ENCODE measurements around the gene CAMKMT.

CAMKMT gene

GRCh38 chr2:44335806-44336538, 25.8 kb upstream of the CAMKMT start:
- DNase-seq (ENCODE audit: low read depth): no peak
- TF ChIP-seq, protein P1, sequence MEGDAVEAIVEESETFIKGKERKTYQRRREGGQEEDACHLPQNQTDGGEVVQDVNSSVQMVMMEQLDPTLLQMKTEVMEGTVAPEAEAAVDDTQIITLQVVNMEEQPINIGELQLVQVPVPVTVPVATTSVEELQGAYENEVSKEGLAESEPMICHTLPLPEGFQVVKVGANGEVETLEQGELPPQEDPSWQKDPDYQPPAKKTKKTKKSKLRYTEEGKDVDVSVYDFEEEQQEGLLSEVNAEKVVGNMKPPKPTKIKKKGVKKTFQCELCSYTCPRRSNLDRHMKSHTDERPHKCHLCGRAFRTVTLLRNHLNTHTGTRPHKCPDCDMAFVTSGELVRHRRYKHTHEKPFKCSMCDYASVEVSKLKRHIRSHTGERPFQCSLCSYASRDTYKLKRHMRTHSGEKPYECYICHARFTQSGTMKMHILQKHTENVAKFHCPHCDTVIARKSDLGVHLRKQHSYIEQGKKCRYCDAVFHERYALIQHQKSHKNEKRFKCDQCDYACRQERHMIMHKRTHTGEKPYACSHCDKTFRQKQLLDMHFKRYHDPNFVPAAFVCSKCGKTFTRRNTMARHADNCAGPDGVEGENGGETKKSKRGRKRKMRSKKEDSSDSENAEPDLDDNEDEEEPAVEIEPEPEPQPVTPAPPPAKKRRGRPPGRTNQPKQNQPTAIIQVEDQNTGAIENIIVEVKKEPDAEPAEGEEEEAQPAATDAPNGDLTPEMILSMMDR (IDR thresholded peaks at IDR 0.05; ENCODE audit: low read depth, low read length, missing control alignments): no peak
- no peak overlapping the region for H3K4me3 ChIP-seq (ENCODE audit: low read depth, low read length)

- no peak overlapping the region for H3K4me3 ChIP-seq (ENCODE audit: low read depth, low read length)
- DNase-seq (ENCODE audit: low read depth): no peak
- TF ChIP-seq, protein P1 (IDR thresholded peaks at IDR 0.05; ENCODE audit: low read depth, low read length, missing control alignments): peak; percentile 21
Observed at GRCh38 chr2:44342854-44343253, 18.9 kb upstream of the CAMKMT start.

DNA sequence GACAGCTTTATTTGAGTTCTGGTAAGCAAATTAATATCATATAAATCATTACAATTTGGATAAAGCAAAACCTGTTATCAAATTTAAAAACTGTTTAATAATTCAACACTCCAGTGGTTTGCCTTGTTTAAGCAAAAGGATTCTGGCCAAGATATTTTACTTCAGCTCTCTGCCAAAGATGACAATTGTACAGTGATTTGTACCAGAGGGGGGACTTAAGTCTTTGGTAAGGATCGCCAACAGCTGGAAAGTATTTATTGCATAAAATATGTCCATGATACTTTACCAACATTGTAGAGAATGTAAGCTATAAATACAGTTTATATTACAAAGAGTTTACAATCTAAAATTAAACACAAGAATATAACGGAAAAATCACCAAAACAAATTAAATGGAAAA, 14.2 kb upstream of the CAMKMT start:
- DNase-seq (ENCODE audit: low read depth): no peak
- TF ChIP-seq, protein P1 (IDR thresholded peaks at IDR 0.05; ENCODE audit: low read depth, low read length, missing control alignments): no peak

GRCh38 chr2:44348400-44348799, 13.3 kb upstream of the CAMKMT start:
- H3K4me3 ChIP-seq (ENCODE audit: low read depth, low read length): no peak overlapping the region

More for the DNA sequence above, 14.2 kb upstream of the CAMKMT start:
- H3K4me3 ChIP-seq (ENCODE audit: low read depth, low read length): no peak overlapping the region

GRCh38 chr2:44349506-44349905, 12.2 kb upstream of the CAMKMT start:
- DNase-seq (ENCODE audit: low read depth): no peak
- H3K4me3 ChIP-seq (ENCODE audit: low read depth, low read length): no peak overlapping the region
- TF ChIP-seq, protein P1 (IDR thresholded peaks at IDR 0.05; ENCODE audit: low read depth, low read length, missing control alignments): no peak

More at GRCh38 chr2:44348400-44348799, 13.3 kb upstream of the CAMKMT start:
- TF ChIP-seq, protein P1 (IDR thresholded peaks at IDR 0.05; ENCODE audit: low read depth, low read length, missing control alignments): no peak
- no peak for DNase-seq (ENCODE audit: low read depth)

- no peak for DNase-seq (ENCODE audit: low read depth)
- TF ChIP-seq, protein P1 (IDR thresholded peaks at IDR 0.05; ENCODE audit: low read depth, low read length, missing control alignments): no peak
- H3K4me3 ChIP-seq (ENCODE audit: low read depth, low read length): no peak overlapping the region
Observed at GRCh38 chr2:44351088-44351487, 10.7 kb upstream of the CAMKMT start.

GRCh38 chr2:44351676-44352075, 10.1 kb upstream of the CAMKMT start:
- H3K4me3 ChIP-seq (ENCODE audit: low read depth, low read length): no peak overlapping the region
- no peak for DNase-seq (ENCODE audit: low read depth)
- TF ChIP-seq, protein P1 (IDR thresholded peaks at IDR 0.05; ENCODE audit: low read depth, low read length, missing control alignments): no peak

All from GM12864 (cell line).